NK-92 (cell line): Measurements from ENCODE around the gene NBAS.

ENCODE experiments used
- DNase-seq: peaks from one replicate; lab custom pipeline; 2025; ENCODE audit not compliant: unreplicated experiment; lab: John Stamatoyannopoulos, UW

Gene NBAS

DNA sequence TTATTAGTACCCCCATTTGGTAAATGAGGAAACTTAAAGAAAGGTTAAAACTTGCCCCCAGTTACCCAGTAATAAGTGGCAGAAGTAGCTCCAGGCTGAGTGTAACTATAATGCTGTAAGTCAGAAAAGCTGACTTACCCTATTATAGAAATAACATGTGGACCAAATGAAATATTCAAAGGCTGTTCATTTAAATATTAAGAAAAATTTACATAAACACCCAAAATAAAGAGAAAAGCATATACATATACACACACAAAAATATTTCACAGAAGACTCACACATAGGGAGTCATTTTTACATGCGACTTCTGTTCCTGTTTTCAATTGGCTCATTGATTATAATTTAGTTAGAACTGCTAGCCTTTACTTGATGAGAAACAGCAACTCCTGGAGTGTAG, 189.1 kb downstream of the NBAS start:
- DNase-seq = no peak

DNA sequence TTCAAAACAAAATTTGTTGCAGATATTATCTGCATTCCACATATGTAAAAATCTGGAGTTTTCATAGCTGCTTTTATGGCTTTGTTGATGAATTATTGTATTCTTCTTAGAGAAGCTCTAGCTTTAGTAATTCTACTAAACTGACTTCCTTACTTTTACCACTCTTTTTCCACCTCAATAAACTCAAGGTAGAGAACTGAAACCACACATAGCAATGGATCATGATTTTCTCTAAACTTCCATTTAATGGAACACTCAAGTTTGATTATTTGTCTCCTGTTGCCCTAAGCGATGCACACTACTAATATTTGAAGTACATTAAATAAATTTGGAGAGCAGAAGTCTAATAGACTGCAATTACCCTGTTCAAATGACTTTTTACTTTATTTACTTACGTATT, 192.0 kb downstream of the NBAS start:
- DNase-seq = no peak

DNA sequence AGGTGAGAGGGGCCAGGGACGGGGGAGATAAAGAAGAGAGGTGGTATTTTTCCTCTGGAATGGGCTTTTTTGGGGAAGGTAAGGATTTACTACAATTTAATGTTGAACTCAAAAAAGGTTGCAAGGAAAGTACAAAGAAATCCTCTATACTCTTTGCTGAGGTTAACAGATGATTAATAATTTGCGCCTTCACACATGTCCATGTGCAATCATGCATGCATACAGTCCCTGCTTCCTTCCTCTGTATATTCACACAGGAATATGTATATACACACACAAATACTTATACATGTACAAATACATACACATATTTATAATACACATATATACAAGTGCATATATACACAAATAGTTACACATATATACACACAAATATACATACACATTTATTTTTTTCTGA, 193.4 kb downstream of the NBAS start:
- no peak for DNase-seq

DNA sequence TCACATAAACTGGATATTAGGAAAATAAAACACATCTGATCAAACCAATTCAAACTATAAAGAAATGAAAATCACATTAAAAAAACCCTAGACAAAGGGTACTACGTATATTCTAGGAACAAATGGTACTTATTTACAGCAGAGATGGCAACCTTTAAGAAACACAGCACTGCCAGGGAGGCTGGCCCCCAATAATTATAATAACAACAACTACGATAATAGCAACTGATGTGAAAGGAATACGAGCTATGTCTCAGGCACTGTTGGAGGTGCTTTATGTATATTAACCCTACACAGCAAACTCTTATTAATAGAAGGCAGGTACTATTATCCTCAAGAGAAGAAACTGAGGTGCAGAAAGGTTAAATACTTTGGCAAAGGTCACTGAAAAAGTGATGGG, 193.9 kb downstream of the NBAS start:
- DNase-seq = no peak

DNA sequence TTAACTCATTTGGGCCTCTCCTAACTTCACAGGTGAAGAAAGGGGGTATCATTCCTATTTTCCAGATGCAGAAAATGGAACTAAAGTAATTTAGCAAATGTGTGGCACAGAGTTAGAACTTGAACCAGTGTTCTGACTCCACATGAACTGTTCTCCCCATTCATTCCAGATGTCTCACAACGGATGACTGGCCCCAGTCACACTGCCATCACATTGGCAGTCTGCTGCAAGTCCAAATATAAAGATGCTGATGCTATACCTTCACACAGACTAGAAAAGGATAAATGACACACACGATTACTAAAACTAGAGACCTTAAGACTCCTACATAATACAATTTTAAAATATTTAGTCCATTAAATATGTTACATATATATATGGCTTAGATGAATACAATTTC, 195.7 kb downstream of the NBAS start:
- no peak for DNase-seq

DNA sequence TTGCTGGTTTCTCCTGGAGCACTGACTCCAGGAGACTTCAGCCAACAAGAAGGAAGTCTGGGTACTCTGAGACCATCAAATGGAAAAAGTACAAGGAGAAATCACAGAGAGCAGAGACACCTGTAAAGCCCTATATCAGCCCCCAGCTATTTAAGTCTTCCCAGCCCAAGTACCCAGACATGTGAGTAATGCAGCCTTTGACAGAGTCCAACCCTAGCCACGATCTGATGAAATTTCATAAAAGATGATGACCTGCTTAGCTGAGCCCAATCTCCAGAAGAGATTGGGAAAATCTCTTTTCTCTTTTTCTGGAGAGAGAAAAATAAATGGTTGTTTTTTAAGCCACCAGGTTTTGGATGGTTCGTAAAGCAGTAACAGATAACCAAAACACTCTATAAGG, 196.6 kb downstream of the NBAS start:
- DNase-seq = no peak

DNA sequence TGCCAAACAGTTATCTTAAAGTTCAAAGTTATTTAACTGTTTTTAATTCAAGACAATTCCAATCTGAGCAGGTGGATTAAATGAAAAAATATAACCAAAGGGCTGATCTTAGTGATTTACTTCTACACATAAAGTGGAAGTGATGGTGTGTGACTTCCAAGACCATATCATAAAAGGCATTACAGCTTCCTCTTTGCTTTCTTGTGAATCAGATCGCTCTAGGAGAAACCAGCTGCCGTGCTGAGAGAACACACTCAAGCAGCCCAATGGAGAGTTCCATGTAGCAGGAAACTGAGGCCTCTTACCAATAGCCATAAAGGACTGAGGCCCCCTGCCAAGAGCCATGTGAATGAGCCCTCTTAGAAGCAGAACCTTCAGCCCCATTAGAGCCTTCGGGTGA, 197.4 kb downstream of the NBAS start:
- no peak for DNase-seq

DNA sequence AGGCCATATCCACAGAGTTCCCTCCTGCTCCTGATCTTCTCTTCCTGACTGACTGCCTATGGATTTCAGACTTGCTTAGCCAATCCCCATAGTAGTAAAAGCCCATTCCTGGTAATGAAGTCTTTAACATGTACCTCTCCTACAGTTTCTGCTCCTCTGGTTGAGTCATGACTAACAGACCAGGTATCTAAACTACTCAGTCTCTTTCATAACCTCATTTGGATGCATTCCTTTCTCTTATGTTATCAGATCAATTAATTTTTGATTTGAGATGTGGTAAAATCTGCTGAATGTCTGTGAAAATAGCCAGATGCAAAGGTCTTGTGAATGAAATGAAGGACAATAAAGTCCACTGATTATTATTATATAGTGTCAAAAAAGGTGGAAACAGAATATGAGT, 198.0 kb downstream of the NBAS start:
- DNase-seq = no peak

DNA sequence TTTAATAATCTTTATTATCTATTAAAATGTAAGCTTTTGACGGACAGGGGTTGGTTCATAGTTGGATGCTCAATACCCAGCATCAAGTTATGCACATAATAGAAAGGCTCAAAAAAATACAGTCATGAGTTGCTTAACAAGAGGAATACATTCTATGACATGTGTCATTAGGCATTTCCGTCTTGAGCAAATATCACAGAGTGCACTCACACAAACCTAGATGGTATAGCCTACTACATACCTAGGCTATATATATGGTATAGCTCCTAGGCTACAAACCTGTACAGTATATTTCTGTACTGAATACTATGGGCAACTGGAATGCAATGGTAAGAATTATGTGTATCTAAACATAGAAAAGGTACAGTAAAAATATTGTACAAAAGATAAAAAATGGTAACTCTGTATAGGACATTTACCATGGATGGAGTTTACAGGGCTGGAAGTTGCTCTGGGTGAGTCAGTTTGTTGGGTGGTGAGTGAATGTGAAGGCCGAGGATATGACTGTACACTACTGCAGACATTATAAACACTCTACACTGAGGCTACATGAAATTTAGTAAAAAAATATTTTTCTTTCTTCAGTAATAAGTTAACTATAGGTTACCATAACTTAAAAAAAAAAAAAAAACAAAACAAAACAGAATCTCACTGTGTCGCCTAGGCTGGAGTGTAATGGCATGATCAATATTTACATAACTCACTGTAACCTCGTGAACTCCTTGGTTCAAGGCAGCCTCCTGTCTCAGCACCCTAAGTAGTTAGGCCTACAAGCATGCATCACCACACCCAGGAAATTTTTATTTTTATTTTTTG, 201.2 kb downstream of the NBAS start:
- DNase-seq = no peak

DNA sequence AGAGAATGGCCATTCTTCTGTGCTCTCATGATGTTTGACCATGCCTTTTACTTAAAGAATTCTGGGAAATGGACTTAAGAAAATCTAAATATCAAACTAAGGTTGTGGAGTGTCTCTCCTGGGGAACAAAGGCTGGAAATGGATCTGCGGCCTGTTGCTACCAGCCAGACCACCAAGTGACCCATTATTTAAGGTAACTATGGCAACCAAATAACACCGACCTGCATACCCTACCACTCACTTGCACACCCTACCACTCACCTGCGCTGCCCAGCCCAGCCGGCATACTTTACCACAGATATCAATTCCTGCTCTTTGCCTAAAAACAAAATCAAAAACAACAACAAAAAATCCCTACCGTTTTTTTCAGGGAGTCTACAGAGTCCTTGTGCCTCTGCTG, 203.2 kb downstream of the NBAS start:
- DNase-seq = no peak

DNA sequence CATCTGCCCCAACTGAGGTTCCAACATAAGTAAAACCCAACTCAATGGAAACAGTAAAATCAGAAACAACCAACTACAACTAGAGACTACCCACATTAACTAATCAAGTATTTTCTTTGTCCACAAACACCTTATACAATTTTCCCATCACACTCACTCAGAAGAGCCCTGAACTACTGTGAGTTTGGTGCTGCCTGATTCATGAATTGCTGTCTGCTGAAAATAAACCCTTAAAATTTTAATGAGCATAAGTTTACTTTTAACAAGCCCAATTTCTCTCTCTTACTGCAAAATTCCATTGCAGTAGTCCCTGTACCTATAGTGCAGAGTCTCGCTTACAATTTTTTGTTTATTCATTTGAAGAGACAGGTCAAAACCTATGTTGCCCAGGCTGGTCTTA, 203.9 kb downstream of the NBAS start:
- DNase-seq = no peak

DNA sequence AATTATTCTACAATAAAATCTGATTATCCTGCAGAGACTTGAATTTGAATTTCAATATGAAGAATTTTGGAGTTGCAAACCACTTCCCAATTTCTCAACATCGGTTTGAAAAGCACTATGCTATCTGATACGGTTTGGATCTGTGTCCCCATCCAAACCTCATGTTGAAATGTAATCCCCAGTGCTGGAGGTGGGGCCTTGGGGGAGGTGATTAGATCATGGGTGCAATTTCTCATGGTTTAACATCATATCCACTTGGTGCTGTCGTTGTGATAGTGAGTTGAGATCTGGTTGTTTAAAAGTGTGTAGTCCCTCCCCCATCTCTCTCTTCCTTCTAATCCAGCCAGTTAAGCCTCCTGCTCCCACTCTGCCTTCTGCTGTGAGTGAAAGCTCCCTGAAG, 205.7 kb downstream of the NBAS start:
- DNase-seq = no peak

DNA sequence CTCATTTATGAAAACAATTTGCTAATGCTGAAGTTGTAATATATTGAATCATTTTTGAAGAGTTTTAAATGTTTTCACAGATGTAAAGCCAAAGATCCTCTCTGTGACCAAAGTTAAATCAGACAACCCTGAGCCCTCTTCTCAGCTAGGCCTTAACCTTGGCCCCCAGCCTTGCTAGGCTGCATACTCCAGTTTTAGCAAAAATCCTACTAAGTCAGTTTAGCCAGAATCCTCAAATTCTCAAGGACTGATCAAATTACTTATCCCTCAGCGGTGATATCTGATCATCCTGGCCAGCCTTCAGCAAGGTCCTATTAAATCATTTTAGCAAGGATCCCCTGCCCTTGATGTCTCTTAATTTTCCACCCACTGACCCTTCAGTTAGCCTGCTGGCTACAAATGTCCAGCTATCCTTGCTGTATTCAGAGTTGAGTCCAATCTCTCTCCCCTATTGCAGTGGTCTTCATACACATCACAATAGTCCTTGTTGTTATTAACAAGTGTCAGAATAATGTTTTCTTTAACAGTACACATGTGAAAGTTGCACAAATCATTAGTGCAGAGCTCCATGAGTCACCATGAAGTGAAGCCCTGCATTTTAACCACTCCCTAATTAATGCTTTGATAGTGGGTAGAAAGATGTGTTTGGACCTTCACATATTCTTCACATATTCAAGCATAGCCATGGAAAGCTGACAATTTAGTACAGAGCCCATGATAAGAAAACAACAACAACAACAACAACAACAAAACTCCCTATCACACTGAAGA, 206.4 kb downstream of the NBAS start:
- DNase-seq = no peak

DNA sequence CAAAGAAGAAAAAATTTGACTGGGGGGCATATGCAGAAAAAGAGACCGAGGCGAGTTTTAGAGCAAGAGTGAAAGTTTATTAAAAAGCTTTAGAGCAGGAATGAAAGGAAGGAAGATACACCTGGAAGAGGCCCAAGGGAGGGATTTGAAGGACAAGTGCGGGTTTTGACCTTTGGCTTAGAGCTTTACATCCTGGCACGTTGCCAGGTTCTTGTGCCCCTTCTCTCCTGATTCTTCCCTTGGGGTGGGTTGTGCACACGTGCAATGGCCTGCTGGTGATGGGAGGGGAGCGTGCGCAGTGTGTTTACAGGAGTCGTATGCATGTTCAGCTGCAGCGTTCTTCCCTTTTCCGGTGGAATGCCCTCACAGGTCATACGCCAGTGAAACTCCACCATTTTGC, 208.8 kb downstream of the NBAS start:
- no peak for DNase-seq

DNA sequence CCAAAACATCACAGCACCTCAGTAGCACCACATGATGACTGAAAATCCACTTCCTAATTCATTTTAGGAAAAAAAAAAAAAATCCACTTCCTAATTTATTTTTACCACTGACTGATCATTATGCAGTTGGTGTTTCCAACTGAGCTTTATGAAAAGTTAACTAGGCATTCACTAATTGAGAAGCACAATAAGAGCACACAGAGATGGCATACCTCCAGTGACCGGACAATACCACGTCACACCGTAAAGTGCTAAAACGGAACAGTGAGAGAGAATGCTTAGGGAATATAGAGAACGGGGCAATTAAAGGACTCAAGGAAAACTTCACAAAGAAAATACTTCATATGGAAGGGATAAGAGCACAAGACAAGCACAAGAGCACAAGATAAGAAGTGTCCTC, 212.5 kb downstream of the NBAS start:
- DNase-seq = no peak

DNA sequence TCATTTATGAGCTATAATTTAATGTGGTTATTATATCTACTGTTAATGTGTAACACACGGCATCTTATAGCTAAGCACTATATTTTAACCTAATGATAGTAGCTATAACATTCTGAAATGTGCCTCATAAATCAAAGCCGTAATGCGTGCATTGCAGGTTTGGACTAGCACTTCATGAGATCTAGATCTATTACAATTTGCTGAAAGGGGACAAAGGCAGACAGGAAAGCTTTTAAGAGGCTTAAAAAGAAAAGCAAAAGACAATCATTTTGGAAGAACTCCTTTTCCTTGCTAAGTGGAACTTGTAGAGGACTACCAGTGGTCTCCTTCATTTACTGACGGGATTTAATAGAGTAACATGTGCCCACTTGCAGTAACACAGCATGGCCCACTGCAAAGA, 213.1 kb downstream of the NBAS start:
- no peak for DNase-seq

DNA sequence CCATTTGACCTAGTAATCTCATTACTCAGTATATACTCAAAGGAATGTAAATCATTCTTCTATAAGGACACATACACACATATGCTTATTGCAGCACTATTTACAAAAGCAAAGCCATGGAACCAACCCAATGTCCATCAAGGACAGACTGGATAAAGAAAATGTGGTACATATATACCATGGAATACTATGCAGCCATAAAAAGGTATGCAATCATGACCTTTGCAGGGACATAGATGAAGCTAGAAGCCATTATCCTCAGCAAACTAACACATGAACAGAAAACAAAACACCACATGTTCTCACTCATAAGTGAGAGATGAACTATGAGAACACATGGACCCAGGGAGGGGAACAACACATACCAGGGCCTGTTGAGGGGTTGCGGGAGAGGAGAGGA, 214.5 kb downstream of the NBAS start:
- DNase-seq = no peak

DNA sequence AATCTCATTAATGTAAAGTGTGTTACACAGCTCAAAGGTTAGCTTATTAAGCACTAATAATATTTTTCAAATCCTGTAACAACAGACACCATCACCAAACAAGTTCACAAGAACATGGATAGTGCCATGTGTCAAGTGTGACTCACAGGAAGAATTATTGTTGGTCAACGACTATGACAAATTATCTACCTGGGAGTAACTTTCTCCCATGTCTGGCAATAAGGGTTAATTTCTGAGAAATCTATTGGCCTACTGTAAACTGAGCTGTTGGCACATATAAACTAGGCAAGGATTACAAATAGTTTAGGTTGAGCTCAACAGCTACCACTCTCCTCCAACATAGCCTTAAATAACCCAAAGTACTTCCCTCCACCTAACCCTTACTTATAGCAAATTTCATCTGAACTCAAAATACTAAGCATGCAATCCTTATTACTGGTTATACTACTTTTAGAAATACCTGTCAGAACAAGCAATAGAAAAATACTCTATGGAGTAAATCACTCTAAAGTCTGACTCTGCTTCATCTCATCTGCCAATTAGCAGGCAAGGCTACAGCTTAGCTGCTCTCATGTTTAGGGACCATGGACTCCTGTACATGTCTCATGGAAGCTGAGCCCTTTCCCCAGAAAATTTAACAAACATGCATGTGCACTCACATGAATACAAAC, 223.0 kb downstream of the NBAS start:
- no peak for DNase-seq

DNA sequence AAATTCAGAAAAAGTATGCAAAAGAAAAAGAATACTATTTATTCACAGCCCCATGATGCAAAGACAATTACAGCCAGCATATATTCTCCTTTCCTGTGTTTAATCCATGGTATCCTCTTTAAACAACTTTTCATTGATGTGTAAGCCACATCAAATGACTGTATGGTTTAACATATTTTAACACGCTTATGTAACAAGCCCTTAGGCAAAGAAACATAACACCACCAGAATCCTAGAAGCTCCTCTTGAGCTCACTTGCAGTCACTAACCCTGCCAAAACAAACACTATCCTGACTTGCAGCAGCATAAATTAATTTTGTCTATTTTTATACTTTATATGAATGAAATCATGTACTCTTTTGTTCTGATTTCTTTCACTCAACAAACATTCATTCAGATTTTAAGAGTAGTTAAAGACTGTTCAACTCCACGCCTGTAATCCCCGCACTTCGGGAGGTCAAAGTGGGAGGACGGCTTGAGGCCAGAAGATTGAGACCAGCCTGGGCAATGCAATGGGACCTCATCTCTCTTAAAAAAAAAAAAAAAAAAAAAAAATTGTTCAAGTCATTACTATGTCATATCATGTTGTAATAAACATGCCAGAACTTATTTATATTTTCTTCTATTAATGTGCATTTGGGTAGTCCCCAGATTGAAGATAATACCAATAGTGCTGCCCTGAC, 226.3 kb downstream of the NBAS start:
- no peak for DNase-seq

DNA sequence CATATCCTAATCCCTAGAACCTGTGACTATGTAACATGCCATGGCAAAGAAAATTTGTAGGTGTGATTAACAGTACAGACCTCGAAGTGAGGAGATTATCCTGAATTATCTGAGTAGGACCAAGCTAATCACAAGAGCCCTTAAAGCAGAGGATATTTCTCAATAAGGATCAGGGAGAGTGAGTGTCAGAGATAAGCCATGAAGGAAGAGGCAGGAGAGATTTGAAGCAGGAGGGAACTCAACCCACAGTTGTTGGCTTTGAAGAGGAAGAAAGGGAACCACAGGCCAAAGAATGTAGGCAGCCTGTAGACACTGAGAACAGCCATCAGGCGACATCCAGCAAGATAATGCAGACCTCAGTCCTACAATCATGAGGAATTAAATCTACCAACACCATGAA, 229.3 kb downstream of the NBAS start:
- DNase-seq = no peak

DNA sequence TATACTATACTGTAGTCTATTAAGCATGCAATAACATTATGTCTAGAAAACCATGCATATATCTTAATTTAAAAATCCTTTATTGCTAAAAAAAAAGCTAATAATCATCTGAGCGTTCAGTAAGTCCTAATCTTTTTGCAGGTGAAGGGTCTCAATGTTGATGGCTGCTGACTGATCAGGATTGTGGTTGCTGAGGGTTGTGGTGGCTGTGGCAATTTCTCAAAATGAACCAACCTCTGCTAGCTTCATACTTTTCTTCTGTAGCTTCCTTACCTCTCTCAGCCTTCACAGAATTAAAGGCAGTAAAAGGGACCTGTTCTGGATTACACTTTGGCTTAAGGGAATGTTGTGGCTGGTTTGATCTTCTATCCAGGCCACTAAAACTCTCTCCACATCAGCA, 235.8 kb downstream of the NBAS start:
- no peak for DNase-seq

DNA sequence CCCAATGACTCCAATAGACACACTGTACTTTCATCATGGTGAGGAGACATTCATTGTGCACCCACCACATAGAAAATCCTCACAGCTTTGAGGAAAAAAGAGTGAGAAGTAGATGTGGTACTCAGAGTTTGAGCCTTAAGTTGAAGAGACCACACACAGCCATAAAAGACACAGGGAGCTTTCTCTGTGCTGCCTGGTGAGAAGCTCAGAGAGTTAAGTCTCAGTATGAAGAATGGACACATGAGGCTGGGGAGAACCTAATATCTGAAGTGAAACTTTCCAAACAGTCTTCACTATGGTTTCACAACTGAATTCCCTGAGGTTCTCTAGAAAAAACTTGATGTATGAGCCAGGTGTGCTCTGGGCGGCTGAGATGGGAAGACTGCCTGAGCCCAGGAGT, 237.9 kb downstream of the NBAS start:
- no peak for DNase-seq
